Calu3 (cell line): ENCODE results near the gene ARHGAP31. TPM values are rescaled to one million over a fixed set of nuclear protein-coding genes. Genes with fewer than 3 reads are reported as not detected.

ENCODE experiments used
- BruUV-seq: library from RNA; stranded (reverse); fragments of 400-500 nt; replicated peaks from 2 replicates; lab custom pipeline; 2021; lab: Mats Ljungman, UMichigan
- CTCF ChIA-PET: fragments of 300-600 bp; sonication (Branson Sonifier 250); formaldehyde crosslinking; loops from one replicate; lab custom pipeline; 2022; ENCODE audit warnings: antibody characterized with exemption; lab: Charles Lee
- DNase-seq: peaks from one replicate; pipeline ENCODE4 v3.0.0; 2022
- H3K27ac Mint-ChIP-seq: one replicate; pipeline ENCODE4 v1.8.0; 2022; ENCODE audit warnings: mixed read lengths; ENCODE audit not compliant: unreplicated experiment
- H3K27me3 Mint-ChIP-seq: one replicate; pipeline ENCODE4 v1.8.0; 2022; ENCODE audit warnings: mixed read lengths; ENCODE audit not compliant: unreplicated experiment
- H3K36me3 Mint-ChIP-seq: one replicate; pipeline ENCODE4 v1.8.0; 2022; ENCODE audit warnings: mild to moderate bottlenecking, moderate library complexity, mixed read lengths; ENCODE audit not compliant: insufficient read depth, unreplicated experiment
- H3K4me1 Mint-ChIP-seq: one replicate; pipeline ENCODE4 v1.8.0; 2022; ENCODE audit warnings: mild to moderate bottlenecking, low read depth, mixed read lengths; ENCODE audit not compliant: unreplicated experiment
- H3K4me3 Mint-ChIP-seq: one replicate; pipeline ENCODE4 v1.8.0; 2022; ENCODE audit warnings: mild to moderate bottlenecking, low read depth, moderate library complexity, mixed read lengths; ENCODE audit not compliant: unreplicated experiment
- H3K9me3 Mint-ChIP-seq: one replicate; pipeline ENCODE4 v1.8.0; 2022; ENCODE audit warnings: low read depth, mixed read lengths; ENCODE audit not compliant: unreplicated experiment
- CTCF ChIP-seq: fragments of 200-600 bp; IDR thresholded peaks from one replicate; pipeline ENCODE4 v1.8.0; 2022; ENCODE audit warnings: antibody characterized with exemption; ENCODE audit not compliant: unreplicated experiment
- intact Hi-C: fragments of 100-400 bp; cut with micrococcal nuclease; formaldehyde crosslinking; loops from one replicate; pipeline ENCODE4 v1.10.0; 2022; ENCODE audit not compliant: unreplicated experiment
- total RNA-seq: library from RNA; stranded (reverse); gene quantifications from 2 replicates; pipeline ENCODE4 v1.2.3, GENCODE V29; 2022

ARHGAP31 gene
- total RNA-seq, 1 experiment from 2014 or later: 0.52 TPM

DNA sequence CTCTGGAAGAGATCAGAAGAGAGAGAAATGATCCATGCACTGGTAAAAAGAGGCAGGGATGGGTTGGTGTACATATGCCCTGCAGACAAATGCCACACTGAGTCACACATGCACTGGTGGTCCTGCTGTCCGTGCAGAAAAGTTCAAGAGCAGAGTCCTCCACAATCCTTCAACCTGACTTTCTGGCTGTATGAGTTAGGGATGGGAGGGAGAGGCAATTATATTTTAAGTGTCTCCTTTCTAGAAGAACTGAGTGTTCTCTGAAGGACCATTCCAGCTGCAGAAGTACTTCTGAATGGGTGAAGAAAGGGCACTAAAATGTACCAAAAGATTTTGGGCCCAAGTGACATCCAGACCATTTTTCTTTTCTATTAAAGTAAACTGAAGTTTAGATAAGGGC is 142.8 kb downstream of the ARHGAP31 start:
- Mint-ChIP-seq H3K9me3 (no peaks in the 10 kb centered on the region), H3K4me3 (no peak overlapping the region), H3K36me3 (peaks cover 22% of the 10 kb centered on the region), H3K4me1 (no peaks in the 10 kb centered on the region), H3K27ac (no peak overlapping the region), H3K27me3 (no peaks in the 10 kb centered on the region)
- intact Hi-C loops: no loop called here
- no TSS peak for BruUV-seq
- no peak for TF ChIP-seq CTCF
- CTCF ChIA-PET: no interaction called here
- no peak for DNase-seq

DNA sequence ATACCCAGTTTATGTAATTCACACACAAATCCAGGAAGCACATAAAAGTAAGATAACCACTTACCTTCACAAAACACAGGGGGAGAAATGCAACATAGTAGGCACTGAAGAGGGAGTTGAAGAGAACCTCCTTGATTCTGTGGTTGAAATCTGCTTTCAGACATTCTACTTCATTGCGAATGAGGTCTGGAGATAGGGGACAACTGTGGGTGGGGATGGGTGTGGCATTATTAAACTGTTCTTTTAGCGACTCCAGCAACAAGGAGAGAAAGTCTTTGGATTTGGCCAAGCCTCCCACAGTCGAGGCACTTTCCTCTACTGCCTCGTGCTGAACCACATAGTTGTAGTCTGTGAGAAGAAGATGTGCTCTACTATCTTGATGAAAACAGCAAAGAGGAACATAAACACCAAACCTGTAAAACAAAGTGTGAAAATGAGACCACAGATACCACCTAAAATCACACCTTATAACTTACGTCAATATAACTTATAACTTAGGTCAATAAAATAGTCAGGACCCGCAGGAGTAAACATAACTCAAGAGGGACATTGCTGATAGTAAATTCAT is 143.6 kb downstream of the ARHGAP31 start:
- TF ChIP-seq CTCF: no peak
- CTCF ChIA-PET: no interaction called here

GRCh38 chr3:119443179-119443578 is 149.0 kb downstream of the ARHGAP31 start:
- no TSS peak for BruUV-seq

More for the DNA sequence above, 143.6 kb downstream of the ARHGAP31 start:
- no TSS peak for BruUV-seq
- H3K4me1 Mint-ChIP-seq: no peaks in the 10 kb centered on the region
- H3K9me3 Mint-ChIP-seq: no peaks in the 10 kb centered on the region
- no peak overlapping the region for H3K4me3 Mint-ChIP-seq
- intact Hi-C loops: no loop called here
- H3K27ac Mint-ChIP-seq: no peak overlapping the region
- DNase-seq: no peak
- H3K36me3 Mint-ChIP-seq: peaks cover 29% of the 10 kb centered on the region
- H3K27me3 Mint-ChIP-seq: no peaks in the 10 kb centered on the region

DNA sequence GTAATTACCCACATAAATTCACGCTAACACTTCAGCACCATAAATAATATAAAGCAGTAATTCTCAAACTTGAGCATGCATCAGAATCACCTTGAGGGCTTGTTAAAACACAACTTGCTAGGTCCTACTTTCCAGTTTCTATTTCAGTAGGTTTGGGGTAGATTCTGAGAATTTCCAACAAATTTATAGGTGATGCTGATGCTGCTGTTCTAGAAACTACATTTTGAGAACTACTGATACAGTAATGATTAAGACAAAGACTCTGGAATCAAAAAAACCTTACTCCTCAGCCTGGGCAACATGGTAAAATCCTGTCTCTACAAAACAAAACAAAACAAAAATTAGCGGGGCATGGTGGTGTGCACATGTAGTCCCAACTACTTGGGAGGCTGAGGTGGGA is 150.4 kb downstream of the ARHGAP31 start:
- no peak for TF ChIP-seq CTCF
- H3K4me1 Mint-ChIP-seq: no peaks in the 10 kb centered on the region
- no peak overlapping the region for H3K4me3 Mint-ChIP-seq
- no peak overlapping the region for H3K27ac Mint-ChIP-seq
- peaks cover 18% of the 10 kb centered on the region for H3K36me3 Mint-ChIP-seq
- H3K27me3 Mint-ChIP-seq: no peaks in the 10 kb centered on the region
- H3K9me3 Mint-ChIP-seq: no peaks in the 10 kb centered on the region
- DNase-seq: no peak
- CTCF ChIA-PET: no interaction called here
- BruUV-seq: no TSS peak
- intact Hi-C loops: no loop called here

More at GRCh38 chr3:119443179-119443578, 149.0 kb downstream of the ARHGAP31 start:
- H3K4me3 Mint-ChIP-seq: no peak overlapping the region
- H3K4me1 Mint-ChIP-seq: no peaks in the 10 kb centered on the region
- H3K27me3 Mint-ChIP-seq: no peaks in the 10 kb centered on the region
- H3K36me3 Mint-ChIP-seq: peaks cover 17% of the 10 kb centered on the region
- DNase-seq: no peak
- CTCF ChIA-PET: no interaction called here
- no peaks in the 10 kb centered on the region for H3K9me3 Mint-ChIP-seq
- H3K27ac Mint-ChIP-seq: no peak overlapping the region
- no peak for TF ChIP-seq CTCF
- intact Hi-C loops: no loop called here
